Vagina (tissue), 2 donors: ENCODE results near the gene EGR2. TPM values are rescaled to one million over a fixed set of nuclear protein-coding genes. Genes with fewer than 3 reads are reported as not detected.
A peak's percentile ranks its signal among the peaks of the same experiment; 100 is the strongest.

ENCODE experiments used
- DNase-seq, 2 donors: peaks; one replicate each; pipeline ENCODE4 v3.0.0-alpha.2; 2017; ENCODE audit errors: extremely low spot score in 2 of 2
- H3K27ac ChIP-seq: fragments of 200-600 bp; sonication (generic); one replicate; pipeline ENCODE4 v1.5.1; 2019
- H3K27me3 ChIP-seq: fragments of 200-600 bp; sonication (generic); one replicate; pipeline ENCODE4 v1.5.1; 2019
- H3K36me3 ChIP-seq, 2 donors: fragments of 200-600 bp; sonication (generic); one replicate each; pipeline ENCODE4 v1.5.1; 2017 to 2019
- H3K4me1 ChIP-seq: fragments of 200-600 bp; sonication (generic); one replicate; pipeline ENCODE4 v1.5.1; 2019
- H3K4me3 ChIP-seq, 2 donors: fragments of 200-600 bp; sonication (generic); 1 replicate in 1 of 2; 2 replicates in 1 of 2; pipeline ENCODE4 v1.5.1; 2016 to 2019
- H3K9me3 ChIP-seq: fragments of 200-600 bp; sonication (generic); one replicate; pipeline ENCODE4 v1.5.1; 2019
- POLR2A ChIP-seq, 2 donors: fragments of 450-650 bp; IDR thresholded peaks; one replicate each; pipeline ENCODE4 v1.6.1; 2017; ENCODE audit warnings: antibody characterized with exemption in 2 of 2, mild to moderate bottlenecking in 2 of 2, moderate library complexity in 2 of 2
- POLR2AphosphoS5 ChIP-seq, 2 donors: sonication (generic); formaldehyde crosslinking; IDR thresholded peaks; one replicate each; pipeline ENCODE4 v1.9.0; 2017; ENCODE audit warnings: antibody characterized with exemption in 2 of 2, mild to moderate bottlenecking in 2 of 2, low read depth in 1 of 2; ENCODE audit not compliant: insufficient read depth in 1 of 2
- intact Hi-C: fragments of 100-400 bp; cut with DNase I; formaldehyde crosslinking; loops from one replicate; pipeline ENCODE4 v1.15.1; 2023
- total RNA-seq: library from RNA; depleted of rRNA; stranded (reverse); fragments of >200 nt; gene quantifications from one replicate; pipeline ENCODE4 v1.2.3, GENCODE V29; 2016
- TF ChIP-seq, protein P1 (sequence below), 3 experiments: fragments of 450-650 bp in 2 of 3; fragments of 200-600 bp in 1 of 3; sonication (generic) in 1 of 3; IDR thresholded peaks; one replicate each; pipeline ENCODE4 v1.5.1; 2017 to 2019; ENCODE audit warnings: antibody characterized with exemption in 3 of 3, mild to moderate bottlenecking in 2 of 3, moderate library complexity in 2 of 3

EGR2 gene
- total RNA-seq, 1 donor from 2014 or later: 3.2 TPM

DNA sequence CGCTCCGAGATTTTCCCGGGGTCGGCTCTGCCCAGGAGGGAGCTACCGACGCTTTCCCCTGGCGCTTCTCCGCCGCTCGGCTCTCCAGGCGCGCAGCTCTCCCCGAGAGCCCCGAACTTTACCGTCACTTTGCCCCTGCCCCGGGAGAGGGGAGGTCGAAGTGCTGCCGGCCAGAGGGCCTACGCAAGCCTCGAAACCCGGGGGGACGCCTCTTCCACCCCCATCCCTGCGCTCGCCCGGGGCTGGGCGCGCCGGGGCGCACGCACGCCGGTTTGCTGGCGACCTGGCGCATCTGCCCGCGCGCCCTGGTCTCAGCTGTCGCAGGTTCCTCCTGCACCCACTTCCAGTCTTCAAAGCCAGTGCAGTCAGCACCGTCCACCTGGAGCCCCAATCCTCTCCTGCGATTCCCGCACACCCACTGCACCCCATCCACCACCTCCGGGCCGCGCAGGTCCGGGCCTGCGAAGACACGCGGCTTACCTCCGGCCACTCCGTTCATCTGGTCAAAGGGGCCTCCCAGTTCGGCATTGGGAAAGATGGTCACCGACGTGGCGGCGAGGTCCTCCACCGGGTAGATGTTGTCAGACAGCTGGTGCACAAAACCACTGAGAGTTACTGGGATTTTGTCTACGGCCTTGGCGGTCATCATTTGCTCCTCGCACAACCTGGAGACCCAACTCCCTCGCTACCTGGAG lies 638 bp downstream of the EGR2 start:
- TF ChIP-seq POLR2AphosphoS5 (IDR thresholded peaks at IDR 0.05; ENCODE audit: insufficient read depth in 1 of 2, low read depth in 1 of 2): no peak
- TF ChIP-seq, protein P1, sequence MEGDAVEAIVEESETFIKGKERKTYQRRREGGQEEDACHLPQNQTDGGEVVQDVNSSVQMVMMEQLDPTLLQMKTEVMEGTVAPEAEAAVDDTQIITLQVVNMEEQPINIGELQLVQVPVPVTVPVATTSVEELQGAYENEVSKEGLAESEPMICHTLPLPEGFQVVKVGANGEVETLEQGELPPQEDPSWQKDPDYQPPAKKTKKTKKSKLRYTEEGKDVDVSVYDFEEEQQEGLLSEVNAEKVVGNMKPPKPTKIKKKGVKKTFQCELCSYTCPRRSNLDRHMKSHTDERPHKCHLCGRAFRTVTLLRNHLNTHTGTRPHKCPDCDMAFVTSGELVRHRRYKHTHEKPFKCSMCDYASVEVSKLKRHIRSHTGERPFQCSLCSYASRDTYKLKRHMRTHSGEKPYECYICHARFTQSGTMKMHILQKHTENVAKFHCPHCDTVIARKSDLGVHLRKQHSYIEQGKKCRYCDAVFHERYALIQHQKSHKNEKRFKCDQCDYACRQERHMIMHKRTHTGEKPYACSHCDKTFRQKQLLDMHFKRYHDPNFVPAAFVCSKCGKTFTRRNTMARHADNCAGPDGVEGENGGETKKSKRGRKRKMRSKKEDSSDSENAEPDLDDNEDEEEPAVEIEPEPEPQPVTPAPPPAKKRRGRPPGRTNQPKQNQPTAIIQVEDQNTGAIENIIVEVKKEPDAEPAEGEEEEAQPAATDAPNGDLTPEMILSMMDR (IDR thresholded peaks at IDR 0.05): no peak
- TF ChIP-seq POLR2A (IDR thresholded peaks at IDR 0.05): no peak
- Histone ChIP-seq H3K27me3 (no peaks in the 10 kb centered on the region), H3K27ac (no peak overlapping the region), H3K9me3 (no peaks in the 10 kb centered on the region), H3K4me3 (peak overlapping the region; percentile 53 to 91), H3K4me1 (peaks cover 40% of the 10 kb centered on the region), H3K36me3 (no peaks in the 10 kb centered on the region)
- intact Hi-C loops: no loop called here
- DNase-seq: peak in 1 of 2 donors; percentile 88

DNA sequence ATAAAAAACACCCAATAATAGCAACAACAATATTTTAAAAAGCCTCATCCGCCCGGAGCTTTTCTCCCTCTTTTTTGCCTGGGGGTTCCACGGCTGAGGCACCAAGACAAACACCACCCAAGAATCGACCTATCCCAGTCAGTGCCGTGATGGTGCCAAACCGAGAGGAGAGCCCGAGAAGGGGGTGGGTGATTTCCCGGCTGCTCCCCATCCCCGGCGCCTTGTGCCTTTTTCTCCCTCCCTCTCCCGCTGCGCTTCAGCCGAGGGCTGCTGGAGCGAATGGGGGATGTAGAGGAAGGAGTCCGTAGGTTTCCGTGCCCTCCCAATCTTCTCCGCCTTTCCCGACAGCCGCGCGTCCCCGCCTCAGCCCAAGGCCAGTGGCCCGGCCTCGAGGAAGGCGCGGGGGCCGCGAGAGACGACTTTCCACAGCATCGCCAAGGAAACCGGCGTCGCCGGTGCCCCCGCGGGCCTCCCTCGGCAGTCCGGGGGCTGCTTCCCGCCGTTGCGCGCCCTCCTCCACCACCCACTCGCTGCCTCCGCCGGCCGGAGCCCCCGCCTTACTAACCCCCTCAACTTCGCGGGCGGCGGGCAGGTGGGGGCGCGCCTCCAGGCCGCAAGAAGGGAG lies 1.3 kb downstream of the EGR2 start:
- H3K4me3 ChIP-seq: peak overlapping the region; percentile 53 to 91
- peaks cover 40% of the 10 kb centered on the region for H3K4me1 ChIP-seq
- intact Hi-C loops: no loop called here
- DNase-seq: no peak
- no peaks in the 10 kb centered on the region for H3K36me3 ChIP-seq
- no peaks in the 10 kb centered on the region for H3K27me3 ChIP-seq
- TF ChIP-seq POLR2A (IDR thresholded peaks at IDR 0.05) (no peak), POLR2AphosphoS5 (IDR thresholded peaks at IDR 0.05; ENCODE audit: insufficient read depth in 1 of 2, low read depth in 1 of 2) (no peak)
- TF ChIP-seq, protein P1 (IDR thresholded peaks at IDR 0.05): no peak
- H3K27ac ChIP-seq: no peak overlapping the region
- no peaks in the 10 kb centered on the region for H3K9me3 ChIP-seq

DNA sequence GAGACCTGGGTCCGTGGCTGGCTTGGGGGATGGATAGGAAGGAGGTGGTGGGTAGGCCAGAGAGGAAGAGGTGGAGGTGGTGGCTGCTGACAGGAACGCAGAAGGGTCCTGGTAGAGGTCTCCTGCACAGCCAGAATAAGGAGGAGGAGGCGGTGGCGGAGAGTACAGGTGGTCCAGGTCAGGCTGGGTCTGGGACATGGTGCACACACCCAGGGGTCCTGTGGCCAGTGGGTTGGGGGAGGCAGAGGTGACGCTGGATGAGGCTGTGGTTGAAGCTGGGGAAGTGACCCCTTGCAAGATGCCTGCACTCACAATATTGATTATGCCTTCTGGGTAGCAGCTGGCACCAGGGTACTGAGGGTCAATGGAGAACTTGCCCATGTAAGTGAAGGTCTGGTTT lies 2.2 kb downstream of the EGR2 start:
- DNase-seq: no peak
- no peak overlapping the region for H3K27ac ChIP-seq
- TF ChIP-seq POLR2A (IDR thresholded peaks at IDR 0.05): no peak
- TF ChIP-seq, protein P1 (IDR thresholded peaks at IDR 0.05): no peak
- TF ChIP-seq POLR2AphosphoS5 (IDR thresholded peaks at IDR 0.05; ENCODE audit: insufficient read depth in 1 of 2, low read depth in 1 of 2): no peak
- H3K27me3 ChIP-seq: no peaks in the 10 kb centered on the region
- no peaks in the 10 kb centered on the region for H3K36me3 ChIP-seq
- intact Hi-C loops: no loop called here
- no peak overlapping the region for H3K4me3 ChIP-seq
- H3K9me3 ChIP-seq: no peaks in the 10 kb centered on the region
- H3K4me1 ChIP-seq: peaks cover 36% of the 10 kb centered on the region

GRCh38 chr10:62813453-62813852 lies 2.7 kb downstream of the EGR2 start:
- Histone ChIP-seq H3K27me3 (no peaks in the 10 kb centered on the region), H3K27ac (no peak overlapping the region), H3K4me1 (peaks cover 31% of the 10 kb centered on the region), H3K4me3 (no peak overlapping the region), H3K36me3 (no peaks in the 10 kb centered on the region), H3K9me3 (no peaks in the 10 kb centered on the region)
- intact Hi-C loops: no loop called here
- TF ChIP-seq, protein P1 (IDR thresholded peaks at IDR 0.05): no peak
- TF ChIP-seq POLR2AphosphoS5 (IDR thresholded peaks at IDR 0.05; ENCODE audit: insufficient read depth in 1 of 2, low read depth in 1 of 2) (no peak), POLR2A (IDR thresholded peaks at IDR 0.05) (no peak)
- DNase-seq: no peak
